Body of pancreas (tissue), 4 donors: ENCODE data around the gene DOK5.

ENCODE experiments used
- CTCF ChIP-seq, 7 experiments: fragments of 450-650 bp in 4 of 7; fragments of 200-600 bp in 3 of 7; sonication (generic) in 3 of 7; IDR thresholded peaks; one replicate each; pipeline ENCODE4 v1.5.1; 2016 to 2019; ENCODE audit warnings: antibody characterized with exemption in 7 of 7
- POLR2A ChIP-seq, 3 donors: fragments of 450-650 bp; IDR thresholded peaks; one replicate each; pipeline ENCODE4 v1.6.1; 2016; ENCODE audit warnings: antibody characterized with exemption in 3 of 3, mild to moderate bottlenecking in 2 of 3

- TF ChIP-seq CTCF (IDR thresholded peaks at IDR 0.05) (no peak), POLR2A (IDR thresholded peaks at IDR 0.05) (no peak)
Measured at GRCh38 chr20:54573838-54574237, 98.4 kb downstream of the DOK5 start.
